ENCODE results near the gene KHNYN.
A peak's percentile ranks its signal among the peaks of the same experiment; 100 is the strongest.
"Not testable (repeated sequence)": the region's sequence is repeated elsewhere in the genome, so short reads cannot be mapped to it uniquely, and the experiment has no call there.

KHNYN gene

DNA sequence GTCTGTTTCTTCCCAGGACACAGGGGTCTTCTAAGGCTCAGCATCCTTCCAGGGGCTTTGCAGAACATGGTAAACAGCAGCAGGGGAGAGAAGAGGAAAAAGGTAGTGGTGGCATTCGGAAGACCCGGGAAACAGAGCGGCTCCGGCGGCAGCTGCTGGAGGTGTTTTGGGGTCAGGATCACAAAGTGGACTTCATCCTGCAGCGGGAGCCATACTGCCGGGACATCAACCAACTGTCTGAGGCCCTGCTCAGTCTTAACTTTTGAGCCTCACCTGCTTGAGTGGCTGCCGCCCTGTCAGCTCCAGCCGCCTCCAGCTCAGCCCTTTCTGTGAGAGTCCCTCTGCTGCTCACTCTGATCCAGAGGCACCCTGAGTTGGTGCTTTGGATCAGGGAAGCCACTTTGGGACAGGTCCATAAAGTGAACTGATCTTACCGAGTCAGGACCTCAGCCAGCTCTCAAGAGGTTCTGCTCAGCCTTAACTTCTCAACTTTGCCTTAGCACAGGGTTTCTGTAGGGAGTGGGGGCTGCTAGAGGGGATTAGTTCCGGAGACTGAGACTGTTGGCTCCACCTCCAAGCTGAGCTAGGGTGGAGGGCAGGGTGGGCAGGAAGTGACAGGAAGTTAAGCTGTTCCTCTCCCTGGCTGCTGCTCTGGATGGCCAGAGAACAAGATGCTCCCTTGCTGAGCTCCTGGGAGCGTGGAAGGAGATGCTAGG lies 7.4 kb downstream of the KHNYN start:
- peak overlapping the region; percentile 81 for H3K27ac Mint-ChIP-seq
- H3K9me3 Mint-ChIP-seq (ENCODE audit: low read depth) = no peaks in the 10 kb centered on the region
- peaks cover 8% of the 10 kb centered on the region for H3K36me3 Mint-ChIP-seq
- peak overlapping the region; percentile 63 for H3K4me3 Mint-ChIP-seq
- H3K27me3 Mint-ChIP-seq = no peaks in the 10 kb centered on the region
- H3K4me1 Mint-ChIP-seq (ENCODE audit: low read depth) = peaks cover 57% of the 10 kb centered on the region

- H3K36me3 Mint-ChIP-seq = peaks cover 8% of the 10 kb centered on the region
- H3K27me3 Mint-ChIP-seq = no peaks in the 10 kb centered on the region
- H3K4me3 Mint-ChIP-seq = no peak overlapping the region
- no peaks in the 10 kb centered on the region for H3K9me3 Mint-ChIP-seq (ENCODE audit: low read depth)
- peak overlapping the region; percentile 81 for H3K27ac Mint-ChIP-seq
- H3K4me1 Mint-ChIP-seq (ENCODE audit: low read depth) = peaks cover 60% of the 10 kb centered on the region
Measured at GRCh38 chr14:24437736-24438067, 7.9 kb downstream of the KHNYN start.

DNA sequence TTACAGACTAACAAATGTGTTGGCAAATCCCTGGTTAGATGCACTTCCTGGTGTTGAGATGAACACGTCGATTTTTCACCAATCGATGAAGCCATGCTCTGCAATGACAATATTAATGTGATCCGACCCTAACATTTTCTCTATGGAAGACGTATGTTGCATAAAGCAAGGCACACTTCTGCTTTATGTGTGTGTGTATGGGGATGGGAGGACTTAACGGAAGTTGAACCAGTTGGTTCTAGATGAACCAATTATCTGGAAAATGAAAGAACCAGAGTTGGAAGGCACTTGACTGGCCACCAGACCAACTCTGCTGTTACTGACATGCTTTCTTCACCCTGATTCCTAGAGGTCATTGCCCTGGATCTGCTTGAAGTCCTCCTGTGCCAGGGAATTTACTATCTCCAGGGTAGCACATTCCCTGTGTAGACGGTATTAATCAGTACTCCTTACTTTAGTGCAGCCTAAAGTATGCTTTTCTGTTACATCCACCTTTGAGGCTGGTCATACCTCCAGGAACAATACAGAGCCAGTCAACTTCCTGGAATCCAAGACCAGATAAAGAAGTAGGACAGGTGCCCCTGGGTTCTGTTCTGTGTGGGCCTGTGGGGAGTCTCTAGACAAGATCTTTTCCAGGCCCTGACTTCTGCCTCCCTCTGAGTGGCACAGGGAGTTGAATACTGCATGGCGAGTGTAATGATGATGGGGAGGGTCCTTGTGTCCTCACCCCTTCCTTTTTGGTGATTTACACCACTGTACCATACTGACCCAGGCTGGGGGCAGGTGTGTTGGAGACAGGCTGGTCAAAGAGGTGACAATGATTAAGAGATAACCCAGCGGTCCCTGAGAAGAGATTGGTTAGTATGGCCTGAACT lies 8.7 kb downstream of the KHNYN start:
- no peak overlapping the region for H3K4me3 Mint-ChIP-seq
- peak overlapping the region; percentile 69 for H3K27ac Mint-ChIP-seq
- no peaks in the 10 kb centered on the region for H3K9me3 Mint-ChIP-seq (ENCODE audit: low read depth)
- H3K36me3 Mint-ChIP-seq = peaks cover 4% of the 10 kb centered on the region
- peaks cover 61% of the 10 kb centered on the region for H3K4me1 Mint-ChIP-seq (ENCODE audit: low read depth)
- no peaks in the 10 kb centered on the region for H3K27me3 Mint-ChIP-seq

DNA sequence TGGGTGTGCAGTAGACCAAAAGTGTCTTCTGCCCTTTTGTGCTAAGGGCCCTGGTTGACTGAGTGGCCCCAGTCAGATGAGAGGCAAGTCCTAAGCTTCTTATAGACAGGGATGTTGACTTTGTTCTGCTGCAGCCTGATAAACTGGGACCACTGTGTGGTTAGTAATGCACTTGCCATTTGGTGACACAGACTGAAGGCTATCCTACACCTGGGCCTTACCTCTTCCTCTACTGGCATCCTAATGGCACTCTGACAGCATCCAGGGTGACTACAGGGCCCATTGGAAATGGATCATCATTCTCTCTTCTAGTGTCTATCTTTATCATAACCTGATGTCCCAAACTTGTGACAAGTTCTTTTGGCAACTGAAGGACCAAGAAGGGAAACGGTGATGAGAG lies 9.5 kb downstream of the KHNYN start:
- Mint-ChIP-seq H3K4me1 (ENCODE audit: low read depth) (peaks cover 63% of the 10 kb centered on the region), H3K36me3 (peaks cover 4% of the 10 kb centered on the region), H3K27ac (peak overlapping the region; percentile 69), H3K4me3 (no peak overlapping the region), H3K9me3 (ENCODE audit: low read depth) (no peaks in the 10 kb centered on the region), H3K27me3 (no peaks in the 10 kb centered on the region)

DNA sequence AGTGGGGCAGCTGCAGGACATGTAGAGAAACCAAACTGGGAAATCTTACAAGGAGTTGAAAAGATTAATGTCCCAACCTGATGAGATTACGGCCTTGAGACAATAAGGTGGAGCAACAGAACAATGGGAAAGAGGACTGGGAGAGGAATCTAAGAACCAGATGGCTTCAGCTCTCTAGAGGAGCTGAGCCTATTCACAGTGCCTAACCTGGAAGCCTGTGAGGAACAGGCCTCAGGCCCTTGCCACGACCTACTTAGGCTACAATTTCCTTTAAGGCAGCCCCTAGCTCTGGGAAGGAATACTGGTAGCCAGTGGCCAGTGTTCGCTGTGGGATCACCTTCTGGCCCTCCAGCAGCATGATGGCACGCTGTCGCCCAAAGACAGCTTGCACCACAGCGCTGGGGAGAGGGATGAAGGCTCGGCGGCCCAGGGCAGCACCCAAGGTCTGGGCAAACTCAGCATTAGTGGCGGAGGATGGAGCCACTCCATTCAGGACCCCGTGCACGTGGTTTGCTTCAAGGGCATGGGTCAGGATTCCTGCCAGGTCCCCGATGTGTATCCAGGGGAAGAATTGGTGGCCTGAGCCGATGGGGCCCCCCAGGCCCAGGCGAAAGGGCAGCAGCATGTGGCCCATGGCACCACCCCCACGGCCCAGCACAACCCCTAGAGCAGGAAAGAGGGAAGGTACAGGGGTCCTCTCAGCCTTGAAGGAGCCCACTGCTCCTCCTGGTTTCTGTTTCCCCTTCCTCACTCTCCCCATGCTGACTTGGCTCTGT lies 10.3 kb downstream of the KHNYN start:
- H3K27ac Mint-ChIP-seq = peak overlapping the region; percentile 69
- H3K4me3 Mint-ChIP-seq = peak overlapping the region; percentile 98
- H3K9me3 Mint-ChIP-seq (ENCODE audit: low read depth) = no peaks in the 10 kb centered on the region
- H3K36me3 Mint-ChIP-seq = peaks cover 7% of the 10 kb centered on the region
- no peaks in the 10 kb centered on the region for H3K27me3 Mint-ChIP-seq
- peaks cover 63% of the 10 kb centered on the region for H3K4me1 Mint-ChIP-seq (ENCODE audit: low read depth)

- Mint-ChIP-seq H3K27ac (peak overlapping the region; percentile 99), H3K27me3 (no peaks in the 10 kb centered on the region), H3K36me3 (peaks cover 7% of the 10 kb centered on the region), H3K4me3 (peak overlapping the region; percentile 98), H3K4me1 (ENCODE audit: low read depth) (peaks cover 62% of the 10 kb centered on the region), H3K9me3 (ENCODE audit: low read depth) (no peaks in the 10 kb centered on the region)
Measured at GRCh38 chr14:24440606-24441399, 11.0 kb downstream of the KHNYN start.

- Mint-ChIP-seq H3K36me3 (peaks cover 8% of the 10 kb centered on the region), H3K27ac (peak overlapping the region; percentile 99), H3K9me3 (ENCODE audit: low read depth) (no peaks in the 10 kb centered on the region), H3K4me3 (peak overlapping the region; percentile 98), H3K4me1 (ENCODE audit: low read depth) (peaks cover 59% of the 10 kb centered on the region), H3K27me3 (no peaks in the 10 kb centered on the region)
Measured at GRCh38 chr14:24441485-24441884, 11.7 kb downstream of the KHNYN start.

DNA sequence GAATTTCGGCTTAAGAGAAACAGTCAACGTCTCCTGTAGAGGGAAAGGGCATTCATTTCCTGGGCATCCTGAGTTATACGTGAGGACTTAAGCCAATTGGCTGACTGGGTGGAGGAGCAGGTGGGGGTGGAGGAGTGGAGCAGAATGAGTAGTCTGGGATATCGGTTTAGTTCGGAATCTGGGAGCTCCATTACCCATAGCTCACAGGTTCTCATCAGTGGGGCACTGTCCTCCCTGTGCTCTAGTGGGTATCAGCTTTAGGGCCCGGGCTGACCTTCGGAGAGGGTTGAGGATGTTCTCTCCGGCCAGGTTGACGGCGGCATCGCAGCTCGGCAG lies 12.1 kb downstream of the KHNYN start:
- Mint-ChIP-seq H3K4me1 (ENCODE audit: low read depth) (peaks cover 56% of the 10 kb centered on the region), H3K27me3 (no peaks in the 10 kb centered on the region), H3K9me3 (ENCODE audit: low read depth) (no peaks in the 10 kb centered on the region), H3K4me3 (peak overlapping the region; percentile 98), H3K36me3 (peaks cover 6% of the 10 kb centered on the region), H3K27ac (peak overlapping the region; percentile 99)

GRCh38 chr14:24442240-24443052 lies 12.7 kb downstream of the KHNYN start, which contains the start of gene SDR39U1:
Gene SDR39U1, minus strand, starts transcription at chr14:24442776. Its CDS starts 7 bp downstream, at chr14:24442769.
- H3K4me3 Mint-ChIP-seq = peak within 1 kb of the TSS; percentile 98
- H3K36me3 Mint-ChIP-seq = peaks cover 6% of the 10 kb centered on the region
- no peaks in the 10 kb centered on the region for H3K27me3 Mint-ChIP-seq
- H3K9me3 Mint-ChIP-seq (ENCODE audit: low read depth) = no peaks in the 10 kb centered on the region
- peak within 1 kb of the TSS; percentile 99 for H3K27ac Mint-ChIP-seq
- H3K4me1 Mint-ChIP-seq (ENCODE audit: low read depth) = peaks cover 50% of the 10 kb centered on the region

DNA sequence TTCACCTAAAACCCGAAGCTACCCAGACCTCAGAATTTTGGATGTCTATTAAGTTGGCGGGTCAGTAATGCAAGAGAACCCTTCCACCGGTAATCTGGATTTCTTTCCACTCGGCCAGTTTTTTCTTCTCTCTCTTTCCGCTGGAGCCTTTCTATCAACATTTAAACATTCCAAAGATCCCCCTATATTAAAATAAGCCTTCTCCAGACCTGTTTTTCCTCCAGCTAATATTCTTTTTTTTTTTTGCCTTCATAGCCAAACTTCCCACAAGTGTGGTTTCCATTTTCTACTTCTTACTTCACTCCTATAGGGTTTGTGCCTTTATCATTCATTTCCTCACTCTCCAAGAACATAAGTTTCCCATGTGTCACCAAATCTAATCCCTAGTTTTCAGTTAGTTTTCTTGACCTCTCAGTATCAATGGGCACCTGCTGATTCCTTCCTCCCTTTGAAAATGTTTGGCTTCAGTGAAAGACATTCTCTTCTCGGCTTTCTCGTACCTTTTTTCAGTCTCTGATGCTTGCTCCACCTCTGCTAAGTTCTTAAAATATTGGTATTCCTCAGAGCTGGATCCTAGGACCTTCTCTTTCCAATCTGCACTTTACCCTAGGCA lies 13.4 kb downstream of the KHNYN start:
- Mint-ChIP-seq H3K4me1 (ENCODE audit: low read depth) (peaks cover 43% of the 10 kb centered on the region), H3K36me3 (peaks cover 6% of the 10 kb centered on the region), H3K27ac (peak overlapping the region; percentile 99), H3K27me3 (no peaks in the 10 kb centered on the region), H3K9me3 (ENCODE audit: low read depth) (no peaks in the 10 kb centered on the region), H3K4me3 (peak overlapping the region; percentile 98)

DNA sequence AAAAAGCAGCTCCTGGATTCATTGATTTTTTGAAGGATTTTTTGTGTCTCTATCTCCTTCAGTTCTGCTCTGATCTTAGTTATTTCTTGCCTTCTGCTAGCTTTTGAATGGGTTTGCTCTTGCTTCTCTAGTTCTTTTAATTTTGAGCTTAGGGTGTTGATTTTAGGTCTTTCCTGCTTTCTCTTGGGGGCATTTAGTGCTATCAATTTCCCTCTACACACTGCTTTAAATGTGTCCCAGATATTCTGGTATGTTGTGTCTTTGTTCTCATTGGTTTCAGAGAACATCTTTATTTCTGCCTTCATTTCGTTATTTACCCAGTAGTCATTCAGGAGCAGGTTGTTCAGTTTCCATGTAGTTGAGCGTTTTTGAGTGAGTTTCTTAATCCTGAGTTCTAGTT lies 21.1 kb downstream of the KHNYN start:
- H3K9me3 Mint-ChIP-seq (ENCODE audit: low read depth); H3K27ac Mint-ChIP-seq; H3K4me3 Mint-ChIP-seq; H3K27me3 Mint-ChIP-seq; H3K4me1 Mint-ChIP-seq (ENCODE audit: low read depth): not testable (repeated sequence)
- H3K36me3 Mint-ChIP-seq = peaks cover 19% of the 10 kb centered on the region

DNA sequence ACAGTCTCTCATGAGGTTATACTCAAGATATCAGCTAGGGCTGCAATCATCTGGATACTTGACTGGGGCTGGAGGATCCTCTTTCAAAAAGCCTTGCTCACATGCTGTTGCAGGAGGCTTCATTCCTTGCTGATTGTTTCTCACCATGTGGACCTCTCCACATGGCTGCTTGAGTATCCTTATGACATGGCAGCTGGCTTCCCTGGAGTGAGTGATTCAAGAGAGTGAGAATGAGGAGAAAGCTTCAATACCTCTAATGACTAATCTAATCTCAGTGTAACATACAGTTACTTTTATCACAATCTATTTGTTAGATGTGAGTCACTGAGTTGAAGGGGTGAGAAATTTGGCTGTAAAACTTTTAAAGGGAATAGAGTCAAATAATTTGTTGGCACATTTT lies 27.2 kb downstream of the KHNYN start:
- H3K4me3 Mint-ChIP-seq = no peak overlapping the region
- H3K36me3 Mint-ChIP-seq = peaks cover 17% of the 10 kb centered on the region
- H3K27ac Mint-ChIP-seq = no peak overlapping the region
- peaks cover 4% of the 10 kb centered on the region for H3K9me3 Mint-ChIP-seq (ENCODE audit: low read depth)
- H3K27me3 Mint-ChIP-seq = no peaks in the 10 kb centered on the region
- H3K4me1 Mint-ChIP-seq (ENCODE audit: low read depth) = no peaks in the 10 kb centered on the region

DNA sequence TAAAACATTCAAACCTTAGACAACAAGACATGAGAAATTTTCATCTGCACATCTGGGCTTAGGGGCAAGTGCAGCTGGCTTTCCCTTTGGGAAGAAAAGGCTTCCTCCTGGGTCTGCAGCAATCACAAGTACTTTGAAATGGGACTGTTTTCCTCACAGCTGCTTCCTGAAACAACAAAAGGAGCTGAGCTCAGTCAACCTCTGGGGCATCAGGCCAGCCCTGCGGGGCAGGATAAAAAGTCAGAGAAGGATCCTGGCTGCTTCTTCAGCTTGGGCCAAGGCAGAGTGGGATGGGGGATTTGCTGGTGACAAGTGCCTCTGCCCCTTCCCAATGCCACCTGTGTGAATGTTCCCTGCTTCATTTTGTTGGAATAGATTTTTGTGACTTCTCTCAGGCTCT lies 29.0 kb downstream of the KHNYN start:
- peaks cover 8% of the 10 kb centered on the region for H3K4me1 Mint-ChIP-seq (ENCODE audit: low read depth)
- no peaks in the 10 kb centered on the region for H3K27me3 Mint-ChIP-seq
- no peak overlapping the region for H3K4me3 Mint-ChIP-seq
- peaks cover 10% of the 10 kb centered on the region for H3K36me3 Mint-ChIP-seq
- H3K9me3 Mint-ChIP-seq (ENCODE audit: low read depth) = peaks cover 4% of the 10 kb centered on the region
- H3K27ac Mint-ChIP-seq = no peak overlapping the region
